SK-N-MC (cell line): ENCODE data around the gene RPAP3.

Experiments
- EZH2 ChIP-seq: fragments of 200-600 bp; sonication (generic); IDR thresholded peaks from one replicate; pipeline ENCODE4 v1.6.1; 2017; ENCODE audit warnings: antibody characterized with exemption
- POLR2AphosphoS5 ChIP-seq: IDR thresholded peaks from 2 replicates; pipeline ENCODE4 v1.6.1; 2012; ENCODE audit warnings: mild to moderate bottlenecking, low read depth, low read length, borderline replicate concordance

DNA sequence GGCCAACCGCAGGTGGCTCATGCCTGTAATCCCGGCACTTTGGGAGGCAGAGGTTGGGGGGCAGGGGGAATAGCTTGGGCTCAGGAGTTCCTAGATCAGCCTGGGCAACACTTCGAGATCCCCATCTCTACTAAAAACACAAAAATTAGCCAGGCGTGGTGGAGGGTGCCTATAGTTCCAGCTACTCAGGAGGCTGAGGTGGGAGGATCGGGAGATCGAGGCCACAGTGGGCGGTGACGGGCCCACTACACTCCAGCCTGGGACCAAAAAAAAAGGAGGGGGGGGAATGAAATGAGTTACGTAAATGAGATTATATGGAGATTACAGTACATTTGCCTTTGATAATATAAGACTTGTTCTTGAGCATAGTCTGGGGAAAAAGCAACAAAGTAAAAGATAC lies 1.1 kb downstream of the RPAP3 start:
- no peak for TF ChIP-seq EZH2
- TF ChIP-seq POLR2AphosphoS5: no peak
